Measurements from ENCODE around the gene FBXO47. TPM values are rescaled to one million over a fixed set of nuclear protein-coding genes. Genes with fewer than 3 reads are reported as not detected.
A peak's percentile ranks its signal among the peaks of the same experiment; 100 is the strongest.

The FBXO47 gene
- total and polyA plus RNA-seq, 9 of the 15 experiments (the other 6 are each of a cell fraction or from before 2014, with no cell fraction given) = not detected

- TF ChIP-seq TFE3 (CRISPR knock-in tag; IDR thresholded peaks at IDR 0.05) (0 out of 2 replicates have a peak, but pooled peaks have one; percentile 22), HNRNPUL1 (IDR thresholded peaks at IDR 0.05; ENCODE audit: low read length) (no peak), ZNF311 (CRISPR knock-in tag; IDR thresholded peaks at IDR 0.05) (peak; percentile 98), CBX1 (IDR thresholded peaks at IDR 0.05; ENCODE audit: low read depth) (no peak), REST (IDR thresholded peaks at IDR 0.05; ENCODE audit: borderline replicate concordance) (no peak; the same call in 1 of the 2 replicates), REST (CRISPR knock-in tag; IDR thresholded peaks at IDR 0.05; ENCODE audit: low read depth) (0 out of 2 replicates have a peak, but pooled peaks have one; percentile 49), NR2C1 (IDR thresholded peaks at IDR 0.05) (no peak), NR2C1 (tag; IDR thresholded peaks at IDR 0.05) (peak; percentile 95)
Measured at GRCh38 chr17:39014044-39014794, 47.0 kb upstream of the FBXO47 start (continued).

All from K562 (cell line).